NT2/D1 (cell line): ENCODE data around the gene ITGB1BP2.

ENCODE experiments used
- YY1 ChIP-seq: IDR thresholded peaks from 2 replicates; pipeline ENCODE4 v1.6.1; 2011; ENCODE audit not compliant: insufficient read length, insufficient read depth
- ZNF274 ChIP-seq: IDR thresholded peaks from 2 replicates; pipeline ENCODE4 v1.6.1; 2011; ENCODE audit warnings: mild to moderate bottlenecking, low read depth, low read length

DNA sequence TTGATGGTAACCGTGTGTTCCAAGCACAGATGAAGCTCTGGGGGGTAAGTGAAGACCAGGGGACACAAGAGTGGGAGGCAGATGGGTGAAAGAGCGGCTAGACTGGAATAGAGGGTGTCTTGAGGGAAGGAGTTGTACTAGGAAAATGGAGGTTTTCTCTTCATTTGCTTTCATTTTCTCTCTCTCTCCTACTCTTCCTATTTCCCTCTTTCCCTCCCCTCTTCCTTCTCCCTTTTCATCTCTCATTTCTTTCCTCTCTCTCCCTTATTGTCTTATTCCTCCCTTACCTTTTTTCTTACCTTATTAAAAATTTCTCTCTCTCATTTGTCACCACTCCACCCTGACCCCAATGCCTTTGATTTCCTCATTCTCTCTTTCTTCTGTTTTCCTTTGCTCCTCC, 3.0 kb downstream of the ITGB1BP2 start:
- TF ChIP-seq ZNF274 (no peak), YY1 (no peak)
